ENCODE data around the gene PLCB4. TPM values are rescaled to one million over a fixed set of nuclear protein-coding genes. Genes with fewer than 3 reads are reported as not detected.

The PLCB4 gene
- total and polyA plus RNA-seq, 2 experiments from 2014 or later, result 6.5 to 16.1 TPM

DNA sequence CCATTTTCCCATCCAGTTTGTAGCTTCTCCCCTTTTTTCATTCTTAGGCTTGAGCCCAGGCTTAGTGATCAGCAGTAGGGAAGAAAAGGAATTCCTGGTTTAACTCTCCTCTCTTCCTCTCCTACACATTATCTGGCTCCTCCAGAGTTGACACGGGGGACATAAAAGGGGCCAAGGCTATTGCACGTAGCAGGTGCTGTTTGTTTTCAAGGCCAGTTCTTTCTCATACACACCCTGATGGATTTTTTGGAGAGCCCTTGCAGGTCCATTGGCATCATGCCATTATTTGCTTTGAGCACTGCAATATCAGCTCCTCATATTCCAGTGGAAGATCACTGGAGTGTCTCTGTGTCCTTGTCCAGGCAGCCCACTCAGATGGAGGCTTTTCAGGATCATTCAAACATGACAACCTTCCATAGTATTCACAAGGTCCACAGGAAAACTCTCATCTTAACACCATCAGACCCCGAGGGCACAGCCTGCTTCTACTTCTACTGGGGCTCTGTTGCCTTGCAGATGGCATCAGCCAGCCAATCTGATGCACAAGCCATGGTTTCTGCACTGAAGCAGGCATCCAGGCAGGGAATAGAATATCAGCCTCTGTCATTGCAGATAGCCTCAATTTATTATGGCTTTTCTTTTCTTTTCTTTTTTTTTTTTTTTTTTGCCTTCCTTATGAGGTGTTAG is 18.8 kb downstream of the PLCB4 start (continued):
- no peak for TF ChIP-seq JUNB (IDR thresholded peaks at IDR 0.05; ENCODE audit: unreplicated experiment)

DNA sequence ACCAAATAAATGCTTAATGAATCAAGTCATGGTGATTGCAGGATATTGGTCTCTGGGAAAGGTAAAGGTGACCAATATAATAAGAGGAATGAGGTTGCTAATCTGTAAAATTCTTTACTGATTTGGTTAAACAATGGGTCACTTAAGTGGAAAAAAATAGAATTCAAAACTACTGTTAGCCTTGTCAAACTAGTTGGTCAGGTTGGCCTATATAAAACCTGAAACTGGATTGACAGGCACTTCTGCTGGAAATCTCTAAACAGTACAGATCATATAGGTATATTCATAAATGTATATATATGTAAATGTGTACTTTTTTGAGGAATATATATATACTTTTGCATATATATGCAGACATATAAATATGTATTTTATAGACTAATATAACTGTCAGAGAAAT is 19.7 kb downstream of the PLCB4 start:
- H3K9me3 Mint-ChIP-seq, result no peaks in the 10 kb centered on the region; the same call in 2 of the 3 replicates
- Histone ChIP-seq H3K9me2 (ENCODE audit: insufficient read depth) (no peaks in the 10 kb centered on the region), H3K79me2 (replicated peaks; ENCODE audit: insufficient read depth) (peaks cover 38% of the 10 kb centered on the region), H3F3A (replicated peaks; ENCODE audit: low read depth) (no peaks in the 10 kb centered on the region), H3K4me1 (ENCODE audit: insufficient read depth) (peaks cover 13% of the 10 kb centered on the region; the same call in 1 of the 2 replicates), H4K20me1 (replicated peaks; ENCODE audit: insufficient read depth) (no peaks in the 10 kb centered on the region), H3K36me3 (ENCODE audit: insufficient read depth) (no peaks in the 10 kb centered on the region), H3K4me3 (no peak overlapping the region), H2AFZ (no peak overlapping the region), H3K27ac (ENCODE audit: low read depth) (no peak overlapping the region), H3K4me2 (no peak overlapping the region), H3K27me3 (ENCODE audit: insufficient read depth) (no peaks in the 10 kb centered on the region)
- ATAC-seq (no peak), DNase-seq (ENCODE audit: low spot score) (no peak)
- no peaks in the 10 kb centered on the region for H3K36me3 Mint-ChIP-seq (ENCODE audit: low read depth)
- no peak overlapping the region for H3K4me3 Mint-ChIP-seq
- H3K27me3 Mint-ChIP-seq (ENCODE audit: insufficient read depth, low read depth, poor library complexity), result no peaks in the 10 kb centered on the region
- H3K4me1 Mint-ChIP-seq, result peaks cover 17% of the 10 kb centered on the region; the same call in 2 of the 3 replicates
- H3K27ac Mint-ChIP-seq, result no peak overlapping the region
- TF ChIP-seq ZNF462 (CRISPR knock-in tag; IDR thresholded peaks at IDR 0.05) (no peak), NANOG (IDR thresholded peaks at IDR 0.05; ENCODE audit: borderline replicate concordance) (no peak), STAT1 (IDR thresholded peaks at IDR 0.05; ENCODE audit: unreplicated experiment) (no peak), EZH2 (IDR thresholded peaks at IDR 0.05; ENCODE audit: low read depth, unreplicated experiment) (no peak), POLR2AphosphoS5 (IDR thresholded peaks at IDR 0.05; ENCODE audit: low read depth) (no peak), JUNB (IDR thresholded peaks at IDR 0.05; ENCODE audit: unreplicated experiment) (no peak), CTCF (conservative IDR thresholded peaks at IDR 0.05; ENCODE audit: low read depth in 2 of 2) (no peak), ZNF114 (CRISPR knock-in tag; IDR thresholded peaks at IDR 0.05) (no peak), EZH2phosphoT487 (IDR thresholded peaks at IDR 0.05; ENCODE audit: unreplicated experiment) (no peak), ZNF331 (CRISPR knock-in tag; IDR thresholded peaks at IDR 0.05; ENCODE audit: low read depth) (no peak), CREB1 (CRISPR knock-in tag; IDR thresholded peaks at IDR 0.05; ENCODE audit: low read depth) (no peak)
- TF ChIP-seq, protein P1, sequence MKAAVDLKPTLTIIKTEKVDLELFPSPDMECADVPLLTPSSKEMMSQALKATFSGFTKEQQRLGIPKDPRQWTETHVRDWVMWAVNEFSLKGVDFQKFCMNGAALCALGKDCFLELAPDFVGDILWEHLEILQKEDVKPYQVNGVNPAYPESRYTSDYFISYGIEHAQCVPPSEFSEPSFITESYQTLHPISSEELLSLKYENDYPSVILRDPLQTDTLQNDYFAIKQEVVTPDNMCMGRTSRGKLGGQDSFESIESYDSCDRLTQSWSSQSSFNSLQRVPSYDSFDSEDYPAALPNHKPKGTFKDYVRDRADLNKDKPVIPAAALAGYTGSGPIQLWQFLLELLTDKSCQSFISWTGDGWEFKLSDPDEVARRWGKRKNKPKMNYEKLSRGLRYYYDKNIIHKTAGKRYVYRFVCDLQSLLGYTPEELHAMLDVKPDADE (IDR thresholded peaks at IDR 0.05), result no peak
- TF ChIP-seq, protein P2, sequence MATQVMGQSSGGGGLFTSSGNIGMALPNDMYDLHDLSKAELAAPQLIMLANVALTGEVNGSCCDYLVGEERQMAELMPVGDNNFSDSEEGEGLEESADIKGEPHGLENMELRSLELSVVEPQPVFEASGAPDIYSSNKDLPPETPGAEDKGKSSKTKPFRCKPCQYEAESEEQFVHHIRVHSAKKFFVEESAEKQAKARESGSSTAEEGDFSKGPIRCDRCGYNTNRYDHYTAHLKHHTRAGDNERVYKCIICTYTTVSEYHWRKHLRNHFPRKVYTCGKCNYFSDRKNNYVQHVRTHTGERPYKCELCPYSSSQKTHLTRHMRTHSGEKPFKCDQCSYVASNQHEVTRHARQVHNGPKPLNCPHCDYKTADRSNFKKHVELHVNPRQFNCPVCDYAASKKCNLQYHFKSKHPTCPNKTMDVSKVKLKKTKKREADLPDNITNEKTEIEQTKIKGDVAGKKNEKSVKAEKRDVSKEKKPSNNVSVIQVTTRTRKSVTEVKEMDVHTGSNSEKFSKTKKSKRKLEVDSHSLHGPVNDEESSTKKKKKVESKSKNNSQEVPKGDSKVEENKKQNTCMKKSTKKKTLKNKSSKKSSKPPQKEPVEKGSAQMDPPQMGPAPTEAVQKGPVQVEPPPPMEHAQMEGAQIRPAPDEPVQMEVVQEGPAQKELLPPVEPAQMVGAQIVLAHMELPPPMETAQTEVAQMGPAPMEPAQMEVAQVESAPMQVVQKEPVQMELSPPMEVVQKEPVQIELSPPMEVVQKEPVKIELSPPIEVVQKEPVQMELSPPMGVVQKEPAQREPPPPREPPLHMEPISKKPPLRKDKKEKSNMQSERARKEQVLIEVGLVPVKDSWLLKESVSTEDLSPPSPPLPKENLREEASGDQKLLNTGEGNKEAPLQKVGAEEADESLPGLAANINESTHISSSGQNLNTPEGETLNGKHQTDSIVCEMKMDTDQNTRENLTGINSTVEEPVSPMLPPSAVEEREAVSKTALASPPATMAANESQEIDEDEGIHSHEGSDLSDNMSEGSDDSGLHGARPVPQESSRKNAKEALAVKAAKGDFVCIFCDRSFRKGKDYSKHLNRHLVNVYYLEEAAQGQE (IDR thresholded peaks at IDR 0.05; ENCODE audit: unreplicated experiment), result no peak

All from GM23338 (cell line).